Heart left ventricle (tissue), 13 donors: ENCODE results near the gene ZDHHC14.

Source experiments
- POLR2A ChIP-seq, 2 donors: fragments of 450-650 bp; IDR thresholded peaks; one replicate each; pipeline ENCODE4 v1.6.1; 2017; ENCODE audit warnings: antibody characterized with exemption in 2 of 2, mild to moderate bottlenecking in 2 of 2, moderate library complexity in 2 of 2
- TF ChIP-seq, protein P1 (sequence below), 12 donors: fragments of 200-600 bp; sonication (generic) in 4 of 12; IDR thresholded peaks; one replicate each; pipeline versions ENCODE4 v1.5.0 to v1.8.0; 2018 to 2022; ENCODE audit warnings: antibody characterized with exemption in 12 of 12, mild to moderate bottlenecking in 5 of 12
- donor health status: ischemic (EF 13 %, LVEDD 7.1; RV severe dilation, severe dysfunction).
- donor health status: DM: no; HTN: yes; CAD: no.
- donor health status: DM: no; HTN: no; CAD: no.
- donor health status: ischemic (EF 25% LVEDD 6.9; RV normal size, moderate dysfunction).
- donor health status: ischemic (EF 25% LVEDD 5.7; RV mildly dilated, moderate dysfunction).
- donor health status: ischemic (EF 35%, LVEDD 5.7; RV mildly dilated, moderate dysfunction).
- donor health status: nonischemic (EF 11% LVEDD 7.7; RV severe dilation, severe dysfunction).
- donor health status: DM: yes; HTN: yes; CAD: no.
- donor health status: PGD.
- donor health status: ischemic (EF 29% LVEDD 5.4; RV normal size, mild dysfunction).
- donor health status: nonischemic (EF 23%, LVEDD 6.1; RV moderate dilation, normal function).

DNA sequence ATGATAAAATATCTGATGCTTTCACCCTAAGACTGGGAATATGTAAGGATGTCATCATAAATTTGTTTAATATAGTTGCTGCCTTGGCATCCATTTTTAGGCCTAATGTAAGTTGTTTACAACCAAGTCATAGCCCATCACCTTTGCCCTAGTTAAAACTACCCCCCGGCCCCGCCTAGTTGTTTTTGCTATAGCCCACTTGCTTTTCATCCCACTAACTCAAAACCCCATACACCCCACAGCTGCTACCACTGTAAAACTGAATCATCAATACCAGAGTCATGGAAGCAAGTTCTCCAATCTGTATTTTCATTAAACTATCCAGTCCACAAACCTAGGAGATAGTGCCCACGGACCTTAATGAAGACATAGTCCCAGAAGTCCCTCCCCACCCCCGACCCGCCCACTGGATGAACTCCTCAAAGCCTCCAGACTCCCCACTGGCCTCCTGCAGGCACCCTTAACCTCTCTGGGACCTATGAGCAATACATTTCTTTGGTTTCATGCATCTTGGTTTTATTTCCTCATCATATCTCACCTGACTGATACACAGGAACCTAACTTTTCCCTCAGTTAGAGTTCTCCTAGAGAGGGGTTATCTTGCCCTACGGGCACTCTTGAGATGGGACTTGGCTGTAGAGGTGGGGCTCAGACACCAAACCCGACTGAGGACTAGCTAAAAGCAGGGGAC, 12.5 kb upstream of the ZDHHC14 start:
- TF ChIP-seq, protein P1, sequence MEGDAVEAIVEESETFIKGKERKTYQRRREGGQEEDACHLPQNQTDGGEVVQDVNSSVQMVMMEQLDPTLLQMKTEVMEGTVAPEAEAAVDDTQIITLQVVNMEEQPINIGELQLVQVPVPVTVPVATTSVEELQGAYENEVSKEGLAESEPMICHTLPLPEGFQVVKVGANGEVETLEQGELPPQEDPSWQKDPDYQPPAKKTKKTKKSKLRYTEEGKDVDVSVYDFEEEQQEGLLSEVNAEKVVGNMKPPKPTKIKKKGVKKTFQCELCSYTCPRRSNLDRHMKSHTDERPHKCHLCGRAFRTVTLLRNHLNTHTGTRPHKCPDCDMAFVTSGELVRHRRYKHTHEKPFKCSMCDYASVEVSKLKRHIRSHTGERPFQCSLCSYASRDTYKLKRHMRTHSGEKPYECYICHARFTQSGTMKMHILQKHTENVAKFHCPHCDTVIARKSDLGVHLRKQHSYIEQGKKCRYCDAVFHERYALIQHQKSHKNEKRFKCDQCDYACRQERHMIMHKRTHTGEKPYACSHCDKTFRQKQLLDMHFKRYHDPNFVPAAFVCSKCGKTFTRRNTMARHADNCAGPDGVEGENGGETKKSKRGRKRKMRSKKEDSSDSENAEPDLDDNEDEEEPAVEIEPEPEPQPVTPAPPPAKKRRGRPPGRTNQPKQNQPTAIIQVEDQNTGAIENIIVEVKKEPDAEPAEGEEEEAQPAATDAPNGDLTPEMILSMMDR (IDR thresholded peaks at IDR 0.05) = no peak
- no peak for TF ChIP-seq POLR2A (IDR thresholded peaks at IDR 0.05)
